T-cell (primary cell): ENCODE results near the gene TRIM39. TPM values are rescaled to one million over a fixed set of nuclear protein-coding genes. Genes with fewer than 3 reads are reported as not detected.

Experiments
- ATAC-seq, 4 experiments: fragments of 200-7000 bp in 3 of 4; fragments of 150-1000 bp in 1 of 4; cut with Tn5 transposase; replicated peaks in 1 of 4; 1 replicate in 3 of 4; 2 replicates in 1 of 4; pipeline ENCODE4 v1.10.0; 2021; ENCODE audit warnings: moderate library complexity in 3 of 4, mild to moderate bottlenecking in 2 of 4, moderate number of reproducible peaks in 1 of 4
- CTCF ChIA-PET, 2 donors: fragments of 300-600 bp; sonication (Branson Sonifier 250); formaldehyde crosslinking; loops; one replicate each; lab custom pipeline; 2022; ENCODE audit warnings: antibody characterized with exemption in 2 of 2; lab: Charles Lee
- POLR2A ChIA-PET, 2 donors: fragments of 300-600 bp; sonication (Branson Sonifier 250); formaldehyde crosslinking; loops; one replicate each; lab custom pipeline; 2022; ENCODE audit warnings: antibody characterized with exemption in 2 of 2; lab: Charles Lee
- DNase-seq, 35 experiments: peaks; one replicate each; pipeline versions ENCODE4 v3.0.0 to v3.0.0-alpha.2; 2013 to 2023
- H3K27ac ChIP-seq: one replicate; pipeline ENCODE4 v1.5.1; 2013; ENCODE audit warnings: low read length
- H3K27me3 ChIP-seq, 2 experiments: replicated peaks in 1 of 2; 1 replicate in 1 of 2; 2 replicates in 1 of 2; pipeline versions ENCODE4 v1.6.1 to v1.7.0; 2013; ENCODE audit warnings: low read length in 1 of 2, mixed read lengths in 1 of 2; ENCODE audit not compliant: control insufficient read depth in 2 of 2, insufficient read depth in 2 of 2; ENCODE audit errors: extremely low read depth in 1 of 2
- H3K36me3 ChIP-seq, 2 donors: 1 replicate in 1 of 2; 2 replicates in 1 of 2; pipeline versions ENCODE4 v1.6.1 to v1.7.0; 2013; ENCODE audit warnings: low read length in 1 of 2; ENCODE audit not compliant: control insufficient read depth in 2 of 2, insufficient read depth in 1 of 2; ENCODE audit errors: extremely low read depth in 1 of 2
- H3K4me1 ChIP-seq, 2 experiments: 1 replicate in 1 of 2; 2 replicates in 1 of 2; pipeline versions ENCODE4 v1.6.1 to v1.7.0; 2013; ENCODE audit warnings: low read length in 2 of 2, mixed read lengths in 1 of 2; ENCODE audit not compliant: insufficient read depth in 2 of 2, control insufficient read depth in 1 of 2; ENCODE audit errors: extremely low read depth in 1 of 2
- H3K4me3 ChIP-seq, 2 donors: 1 replicate in 1 of 2; 2 replicates in 1 of 2; pipeline versions ENCODE4 v1.5.1 to v1.7.0; 2013; ENCODE audit warnings: mild to moderate bottlenecking in 2 of 2, low read length in 1 of 2, moderate library complexity in 1 of 2; ENCODE audit not compliant: control insufficient read depth in 1 of 2; ENCODE audit errors: extremely low read depth in 1 of 2
- H3K9me3 ChIP-seq: 2 replicates; pipeline ENCODE4 v1.7.0; 2013
- H3K27ac Mint-ChIP-seq, 2 donors: one replicate each; pipeline ENCODE4 v1.8.0; 2020 to 2021; ENCODE audit warnings: mild to moderate bottlenecking in 2 of 2, mixed read lengths in 2 of 2
- H3K27me3 Mint-ChIP-seq, 2 donors: one replicate each; pipeline ENCODE4 v1.8.0; 2021 to 2022; ENCODE audit warnings: mixed read lengths in 2 of 2
- H3K36me3 Mint-ChIP-seq: one replicate; pipeline ENCODE4 v1.8.0; 2021; ENCODE audit warnings: mixed read lengths
- H3K4me1 Mint-ChIP-seq, 3 donors: one replicate each; pipeline ENCODE4 v1.8.0; 2020 to 2022; ENCODE audit warnings: mixed read lengths in 3 of 3, mild to moderate bottlenecking in 1 of 3
- H3K4me3 Mint-ChIP-seq, 3 donors: one replicate each; pipeline ENCODE4 v1.8.0; 2020 to 2022; ENCODE audit warnings: mild to moderate bottlenecking in 3 of 3, mixed read lengths in 3 of 3, moderate library complexity in 3 of 3
- H3K9me3 Mint-ChIP-seq, 3 donors: one replicate each; pipeline ENCODE4 v1.8.0; 2020 to 2022; ENCODE audit warnings: mixed read lengths in 3 of 3
- WGBS: methylation state at CpG from one replicate; pipeline ENCODE4 v1.1.5; 2013; ENCODE audit warnings: missing lambda C conversion rate; ENCODE audit not compliant: insufficient coverage; 5-methylcytosine and 5-hydroxymethylcytosine counted together
- total RNA-seq, 35 experiments: library from RNA in 6 of 35; stranded (reverse) in 6 of 35; fragments of 120-200 nt in 1 of 35; gene quantifications; one replicate each; pipeline versions ENCODE4 v1.2.1 to v1.2.4 and lab custom pipeline; 2013 to 2026

Gene TRIM39
- total RNA-seq, 5 donors from 2014 or later (not counting 1 experiment from before 2014, with no cell fraction given), result 25.1 to 50.6 (median 29.5) TPM

GRCh38 chr6:30331981-30332380, 5.3 kb downstream of the TRIM39 start:
- no peaks in the 10 kb centered on the region for H3K9me3 ChIP-seq
- H3K4me1 ChIP-seq, result peaks cover 6 to 7% of the 10 kb centered on the region in 2 experiments
- Mint-ChIP-seq H3K9me3 (no peaks in the 10 kb centered on the region), H3K36me3 (peaks cover 58% of the 10 kb centered on the region), H3K27me3 (no peaks in the 10 kb centered on the region), H3K4me3 (no peak overlapping the region), H3K4me1 (peaks cover 14 to 28% (median 18%) of the 10 kb centered on the region in 3 donors), H3K27ac (no peak overlapping the region)
- ATAC-seq (no peak), DNase-seq (no peak)
- ChIA-PET POLR2A (interaction anchor here in 1 of 2 donors (0.6 kb wide), 1 partner anchor 144 kb away, joined by 4 read pairs; no protein-coding TSS in a partner anchor), CTCF (interaction anchor here in 1 of 2 donors (0.5 kb wide), 1 partner anchor 22 kb away, joined by 4 read pairs; no protein-coding TSS in a partner anchor)
- H3K27ac ChIP-seq, result no peak overlapping the region
- H3K4me3 ChIP-seq, result no peak overlapping the region
- H3K27me3 ChIP-seq, result no peaks in the 10 kb centered on the region
- 100% methylated on average over 2 of the region's 3 CpGs for WGBS
- peaks cover 16 to 62% of the 10 kb centered on the region in 2 donors for H3K36me3 ChIP-seq

DNA sequence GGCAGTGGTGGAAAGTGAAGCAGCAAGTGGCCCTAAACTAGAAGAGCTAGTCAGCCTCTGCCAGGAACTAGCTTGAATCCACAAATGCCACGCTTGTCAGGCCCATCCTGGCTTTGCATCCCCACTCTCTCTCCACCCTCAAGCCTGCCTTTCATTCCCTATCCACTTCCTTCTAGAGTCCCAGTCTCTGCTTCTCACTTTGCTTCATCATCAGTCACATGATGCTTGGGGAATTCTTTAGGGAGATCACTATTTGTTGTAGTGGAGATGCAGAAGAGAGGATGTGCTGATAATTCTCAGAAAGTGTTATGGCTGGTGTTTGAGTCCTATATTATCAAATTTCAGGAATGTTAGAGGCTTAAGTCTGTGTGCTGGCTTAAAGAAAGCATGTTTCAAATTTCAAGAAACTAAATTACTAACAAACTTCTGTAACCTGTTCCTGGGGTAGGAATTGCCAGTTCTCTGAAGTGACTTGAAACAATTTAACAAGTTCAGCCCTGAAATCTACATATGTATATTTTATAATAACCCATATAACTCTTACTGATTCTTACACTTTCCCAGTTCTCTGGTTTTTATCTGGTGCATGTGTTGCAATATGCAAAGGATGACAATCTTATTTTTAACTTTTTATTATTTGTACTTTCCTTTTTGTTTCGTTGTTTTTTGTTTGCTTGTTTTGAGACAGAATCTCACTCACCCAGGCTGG, 7.5 kb downstream of the TRIM39 start:
- Histone ChIP-seq H3K36me3 (peaks cover 16 to 77% of the 10 kb centered on the region in 2 donors), H3K27ac (no peak overlapping the region), H3K27me3 (no peaks in the 10 kb centered on the region), H3K4me3 (no peak overlapping the region), H3K9me3 (no peaks in the 10 kb centered on the region), H3K4me1 (no peaks in the 10 kb centered on the region)
- peaks cover 0 to 7% (median 0%) of the 10 kb centered on the region in 3 donors for H3K4me1 Mint-ChIP-seq
- no peak overlapping the region for H3K4me3 Mint-ChIP-seq
- no peak overlapping the region for H3K27ac Mint-ChIP-seq
- no peak for DNase-seq
- WGBS, result no CpG with 5 or more reads among the region's 2 CpGs
- peaks cover 66% of the 10 kb centered on the region for H3K36me3 Mint-ChIP-seq
- no peak for ATAC-seq
- ChIA-PET POLR2A (no interaction called here), CTCF (no interaction called here)
- H3K27me3 Mint-ChIP-seq, result no peaks in the 10 kb centered on the region
- no peaks in the 10 kb centered on the region for H3K9me3 Mint-ChIP-seq

GRCh38 chr6:30340589-30341054, 13.9 kb downstream of the TRIM39 start:
- no peak overlapping the region for H3K27ac Mint-ChIP-seq
- Histone ChIP-seq H3K27ac (no peak overlapping the region), H3K36me3 (peaks cover 10 to 62% of the 10 kb centered on the region in 2 donors), H3K4me3 (no peak overlapping the region), H3K4me1 (peaks cover under 1 to 3% of the 10 kb centered on the region in 2 experiments), H3K27me3 (no peaks in the 10 kb centered on the region), H3K9me3 (no peaks in the 10 kb centered on the region)
- H3K4me3 Mint-ChIP-seq, result no peak overlapping the region
- H3K27me3 Mint-ChIP-seq, result no peaks in the 10 kb centered on the region
- H3K36me3 Mint-ChIP-seq, result peaks cover 53% of the 10 kb centered on the region
- POLR2A ChIA-PET, result no interaction called here
- H3K9me3 Mint-ChIP-seq, result no peaks in the 10 kb centered on the region
- WGBS, result no CpG with 5 or more reads among the region's 6 CpGs
- no peak for ATAC-seq
- H3K4me1 Mint-ChIP-seq, result peaks cover 7 to 10% (median 9%) of the 10 kb centered on the region in 3 donors
- CTCF ChIA-PET, result interaction anchor here in 1 of 2 donors (0.6 to 0.7 kb wide), 2 partner anchors 21 to 126 kb away, joined by 3 read pairs; no protein-coding TSS in a partner anchor
- no peak for DNase-seq

- Mint-ChIP-seq H3K4me3 (no peak overlapping the region), H3K4me1 (peaks cover 12 to 16% (median 15%) of the 10 kb centered on the region in 3 donors), H3K9me3 (no peaks in the 10 kb centered on the region), H3K27ac (no peak overlapping the region), H3K36me3 (peaks cover 52% of the 10 kb centered on the region), H3K27me3 (no peaks in the 10 kb centered on the region)
- ATAC-seq (no peak), DNase-seq (no peak)
- Histone ChIP-seq H3K4me3 (no peak overlapping the region), H3K36me3 (peaks cover 5 to 58% of the 10 kb centered on the region in 2 donors), H3K9me3 (no peaks in the 10 kb centered on the region), H3K27ac (no peak overlapping the region), H3K27me3 (no peaks in the 10 kb centered on the region), H3K4me1 (peaks cover 4 to 8% of the 10 kb centered on the region in 2 experiments)
- WGBS, result no CpG with 5 or more reads among the region's 3 CpGs
- ChIA-PET CTCF (interaction anchor here in 1 of 2 donors (0.7 kb wide), 1 partner anchor 127 kb away, joined by 3 read pairs; no protein-coding TSS in a partner anchor), POLR2A (interaction anchor here in 1 of 2 donors (0.9 kb wide), 1 partner anchor 13 kb away, joined by 3 read pairs; no protein-coding TSS in a partner anchor)
Observed at GRCh38 chr6:30341218-30341617, 14.5 kb downstream of the TRIM39 start.

- H3K27ac Mint-ChIP-seq, result no peak overlapping the region
- ChIA-PET POLR2A (interaction anchor here in 1 of 2 donors (0.9 kb wide), 1 partner anchor 14 kb away, joined by 3 read pairs; no protein-coding TSS in a partner anchor), CTCF (no interaction called here)
- peaks cover 5 to 58% of the 10 kb centered on the region in 2 donors for H3K36me3 ChIP-seq
- DNase-seq (no peak), ATAC-seq (no peak)
- H3K36me3 Mint-ChIP-seq, result peaks cover 48% of the 10 kb centered on the region
- H3K9me3 ChIP-seq, result no peaks in the 10 kb centered on the region
- no peaks in the 10 kb centered on the region for H3K9me3 Mint-ChIP-seq
- H3K27me3 Mint-ChIP-seq, result no peaks in the 10 kb centered on the region
- H3K4me3 ChIP-seq, result no peak overlapping the region
- no peak overlapping the region for H3K27ac ChIP-seq
- no peak overlapping the region for H3K4me3 Mint-ChIP-seq
- H3K4me1 Mint-ChIP-seq, result peaks cover 15 to 19% (median 17%) of the 10 kb centered on the region in 3 donors
- H3K27me3 ChIP-seq, result no peaks in the 10 kb centered on the region
- H3K4me1 ChIP-seq, result peaks cover 4 to 10% of the 10 kb centered on the region in 2 experiments
- WGBS, result 96% methylated on average over 12 of the region's 16 CpGs
Observed at GRCh38 chr6:30341728-30342127, 15.0 kb downstream of the TRIM39 start.

GRCh38 chr6:30344191-30344867, 17.6 kb downstream of the TRIM39 start:
- H3K27ac ChIP-seq, result no peak overlapping the region
- Mint-ChIP-seq H3K27me3 (no peaks in the 10 kb centered on the region), H3K27ac (peak overlapping the region; percentile 93 to 95), H3K4me3 (peak overlapping the region; percentile 83 to 93 (median 90)), H3K36me3 (peaks cover 39% of the 10 kb centered on the region), H3K4me1 (peaks cover 23 to 31% (median 25%) of the 10 kb centered on the region in 3 donors), H3K9me3 (no peaks in the 10 kb centered on the region)
- ChIA-PET POLR2A (interaction anchor here in 1 of 2 donors (0.6 kb wide), 1 partner anchor 18 kb away, joined by 3 read pairs; no protein-coding TSS in a partner anchor), CTCF (no interaction called here)
- no peaks in the 10 kb centered on the region for H3K9me3 ChIP-seq
- ATAC-seq, result no peak
- DNase-seq, result no peak
- no peaks in the 10 kb centered on the region for H3K27me3 ChIP-seq
- WGBS, result no CpG with 5 or more reads among the region's 4 CpGs
- no peak overlapping the region for H3K4me3 ChIP-seq
- peaks cover 5 to 41% of the 10 kb centered on the region in 2 donors for H3K36me3 ChIP-seq
- H3K4me1 ChIP-seq, result peaks cover 4 to 10% of the 10 kb centered on the region in 2 experiments
